Coronary artery (tissue), 2 donors: ENCODE measurements around the gene INPP5J.
"Not testable (repeated sequence)": the region's sequence is repeated elsewhere in the genome, so short reads cannot be mapped to it uniquely, and the experiment has no call there.

Source experiments
- DNase-seq: peaks from one replicate; pipeline ENCODE4 v3.0.0-alpha.2; 2017; ENCODE audit warnings: low spot score
- H3K27ac ChIP-seq, 2 donors: fragments of 200-600 bp; sonication (generic); one replicate each; pipeline ENCODE4 v1.5.1; 2016 to 2019
- H3K4me3 ChIP-seq: fragments of 200-600 bp; sonication (generic); 2 replicates; pipeline ENCODE4 v1.5.1; 2016; ENCODE audit warnings: mild to moderate bottlenecking, moderate library complexity
- CTCF ChIP-seq: fragments of 200-600 bp; sonication (generic); IDR thresholded peaks from one replicate; pipeline ENCODE4 v1.5.1; 2019; ENCODE audit warnings: antibody characterized with exemption

The INPP5J gene

GRCh38 chr22:31095637-31096249 lies 27.0 kb upstream of the INPP5J start:
- H3K27ac ChIP-seq: peak overlapping the region; percentile 50 to 73
- TF ChIP-seq CTCF: no peak
- DNase-seq: no peak
- H3K4me3 ChIP-seq: no peak overlapping the region

GRCh38 chr22:31096657-31097279 lies 26.0 kb upstream of the INPP5J start:
- no peak for TF ChIP-seq CTCF
- no peak for DNase-seq

DNA sequence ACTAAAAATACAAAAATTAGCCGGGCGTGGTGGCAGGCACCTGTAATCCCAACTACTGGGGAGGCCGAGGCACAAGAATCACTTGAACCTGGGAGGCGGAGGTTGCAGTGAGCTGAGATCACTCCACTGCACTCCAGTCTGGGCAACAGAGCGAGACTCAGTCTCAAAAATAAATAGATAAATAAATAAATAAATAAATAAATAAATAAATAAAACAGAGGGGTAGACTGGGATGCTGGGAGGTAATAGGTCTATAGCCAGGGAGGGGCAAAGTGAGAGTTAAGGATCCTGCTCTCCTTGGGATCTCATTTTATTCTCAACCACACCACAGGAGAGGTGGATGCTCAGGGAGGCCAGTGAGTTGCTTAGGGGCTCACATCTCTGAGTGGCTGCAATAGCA lies 25.2 kb upstream of the INPP5J start:
- not testable (repeated sequence) for DNase-seq, H3K4me3 ChIP-seq
- peak overlapping the region; percentile 64 to 99 for H3K27ac ChIP-seq

More at GRCh38 chr22:31096657-31097279, 26.0 kb upstream of the INPP5J start:
- peak overlapping the region; percentile 50 to 73 for H3K27ac ChIP-seq
- no peak overlapping the region for H3K4me3 ChIP-seq

DNA sequence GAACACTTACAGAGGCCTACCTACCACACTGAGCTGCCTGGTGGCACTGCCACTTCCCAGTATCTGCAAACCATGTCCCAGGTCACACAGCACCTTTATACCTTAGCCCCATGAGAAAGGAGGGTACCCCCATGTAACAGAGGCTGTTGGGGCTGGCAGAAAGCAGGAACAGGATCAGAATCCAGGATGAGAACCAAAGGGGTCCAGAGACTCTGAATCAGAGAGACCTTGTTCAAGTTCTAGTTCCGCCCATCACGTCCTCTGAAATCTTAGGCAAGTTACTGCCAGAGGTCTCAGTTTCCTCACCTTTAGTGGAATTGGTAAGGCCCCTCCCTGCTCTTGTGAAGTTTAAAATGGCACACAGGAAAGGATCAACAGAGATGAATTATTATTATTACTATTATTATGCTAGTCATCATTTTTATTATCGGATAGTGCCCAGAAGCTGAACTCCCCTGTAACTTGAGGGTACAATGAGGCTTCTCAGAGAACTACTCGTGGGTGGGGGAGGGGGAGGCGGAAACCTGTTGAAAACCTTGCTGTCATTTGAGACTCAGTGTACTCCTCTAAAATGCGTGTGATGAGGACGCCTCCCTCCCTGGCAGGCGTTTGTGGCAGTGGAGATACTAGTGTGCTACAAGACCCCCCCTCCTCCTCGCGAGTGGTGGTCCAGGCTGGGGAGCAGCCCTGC lies 24.7 kb upstream of the INPP5J start:
- TF ChIP-seq CTCF: no peak
- Histone ChIP-seq H3K27ac (peak overlapping the region; percentile 64 to 99), H3K4me3 (no peak overlapping the region)
- DNase-seq: peak; percentile 52

- Histone ChIP-seq H3K27ac (peak overlapping the region; percentile 64 to 99), H3K4me3 (no peak overlapping the region)
- DNase-seq: peak; percentile 73
These were observed 24.1 kb upstream of the INPP5J start for GRCh38 chr22:31098632-31099110.

GRCh38 chr22:31099386-31099785 lies 23.4 kb upstream of the INPP5J start:
- H3K4me3 ChIP-seq: no peak overlapping the region
- peak overlapping the region; percentile 64 to 99 for H3K27ac ChIP-seq
- TF ChIP-seq CTCF: no peak
- peak; percentile 73 for DNase-seq

More at GRCh38 chr22:31098632-31099110, 24.1 kb upstream of the INPP5J start:
- TF ChIP-seq CTCF: no peak
